GM12864 (cell line): ENCODE measurements around the gene DET1.
"Not testable (repeated sequence)": the region's sequence is repeated elsewhere in the genome, so short reads cannot be mapped to it uniquely, and the experiment has no call there.

ENCODE experiments used
- DNase-seq: peaks from one replicate; pipeline ENCODE4 v3.0.0-alpha.2; 2011; ENCODE audit warnings: low read depth
- H3K4me3 ChIP-seq: 2 replicates; pipeline ENCODE4 v1.5.1; 2011; ENCODE audit warnings: mild to moderate bottlenecking, low read depth, low read length, control low read depth
- TF ChIP-seq, protein P1 (sequence below): IDR thresholded peaks from 2 replicates; pipeline ENCODE4 v1.5.1; 2011; ENCODE audit warnings: low read depth, mild to moderate bottlenecking, moderate library complexity, low read length, control low read depth, inconsistent platforms; ENCODE audit errors: missing control alignments

Gene DET1

DNA sequence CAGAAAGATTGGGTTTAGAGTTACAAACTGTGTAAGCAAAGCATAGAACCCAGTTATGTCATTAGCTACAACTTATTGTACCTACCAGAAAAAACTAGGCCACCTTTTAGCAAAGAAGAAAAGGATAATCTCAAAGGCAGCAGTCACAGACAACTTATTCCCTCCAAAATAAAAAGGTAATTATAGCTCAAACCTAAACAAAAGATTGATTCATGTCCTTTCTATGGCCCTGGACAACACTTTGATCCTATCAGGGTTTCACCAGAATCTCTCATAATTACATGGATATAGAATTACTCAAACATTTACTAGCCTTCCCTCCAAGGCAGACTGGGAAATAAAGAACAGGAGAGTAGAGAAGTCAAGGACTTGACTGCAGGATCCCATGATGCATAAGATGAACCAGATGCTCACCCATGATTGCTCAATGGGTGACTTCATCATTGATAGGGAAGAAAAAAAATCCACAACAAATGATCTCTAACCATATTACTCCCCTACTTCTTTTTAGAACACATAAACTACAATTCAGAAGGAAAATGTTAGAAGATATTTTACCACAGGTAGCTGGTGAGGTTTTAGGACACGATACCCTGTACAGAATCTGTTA is 17.4 kb downstream of the DET1 start:
- TF ChIP-seq, protein P1, sequence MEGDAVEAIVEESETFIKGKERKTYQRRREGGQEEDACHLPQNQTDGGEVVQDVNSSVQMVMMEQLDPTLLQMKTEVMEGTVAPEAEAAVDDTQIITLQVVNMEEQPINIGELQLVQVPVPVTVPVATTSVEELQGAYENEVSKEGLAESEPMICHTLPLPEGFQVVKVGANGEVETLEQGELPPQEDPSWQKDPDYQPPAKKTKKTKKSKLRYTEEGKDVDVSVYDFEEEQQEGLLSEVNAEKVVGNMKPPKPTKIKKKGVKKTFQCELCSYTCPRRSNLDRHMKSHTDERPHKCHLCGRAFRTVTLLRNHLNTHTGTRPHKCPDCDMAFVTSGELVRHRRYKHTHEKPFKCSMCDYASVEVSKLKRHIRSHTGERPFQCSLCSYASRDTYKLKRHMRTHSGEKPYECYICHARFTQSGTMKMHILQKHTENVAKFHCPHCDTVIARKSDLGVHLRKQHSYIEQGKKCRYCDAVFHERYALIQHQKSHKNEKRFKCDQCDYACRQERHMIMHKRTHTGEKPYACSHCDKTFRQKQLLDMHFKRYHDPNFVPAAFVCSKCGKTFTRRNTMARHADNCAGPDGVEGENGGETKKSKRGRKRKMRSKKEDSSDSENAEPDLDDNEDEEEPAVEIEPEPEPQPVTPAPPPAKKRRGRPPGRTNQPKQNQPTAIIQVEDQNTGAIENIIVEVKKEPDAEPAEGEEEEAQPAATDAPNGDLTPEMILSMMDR: no peak
- no peak overlapping the region for H3K4me3 ChIP-seq
- no peak for DNase-seq

DNA sequence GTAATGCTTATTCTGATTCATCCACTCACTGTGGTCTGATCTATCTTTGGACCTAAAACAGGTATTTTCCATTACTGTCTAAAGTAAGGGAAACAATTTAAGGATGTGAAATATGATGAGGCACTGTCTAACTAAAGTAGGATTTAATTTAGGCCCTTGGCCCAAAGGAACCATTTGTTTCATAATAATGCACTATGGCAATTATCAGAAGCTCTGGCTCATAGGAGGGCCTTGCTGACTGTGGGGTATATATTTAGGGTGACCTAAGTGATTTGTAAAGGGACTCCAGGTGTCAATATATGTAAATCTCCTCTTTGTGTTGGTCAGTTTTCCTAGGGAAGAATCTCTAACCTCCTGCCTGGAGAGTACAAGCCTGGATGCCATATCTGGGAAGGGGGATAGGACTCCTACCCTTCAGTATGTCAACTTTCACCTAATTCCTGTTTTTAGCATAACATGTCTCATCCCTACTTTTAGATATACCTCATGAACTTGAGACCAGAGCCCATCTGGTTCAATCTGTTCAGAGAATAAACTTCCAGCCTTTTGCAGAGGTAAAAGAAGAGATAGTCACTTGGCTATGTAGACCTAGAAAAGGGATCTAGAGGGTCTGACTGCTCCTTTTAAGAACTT is 20.1 kb downstream of the DET1 start:
- no peak overlapping the region for H3K4me3 ChIP-seq
- TF ChIP-seq, protein P1: no peak
- no peak for DNase-seq

DNA sequence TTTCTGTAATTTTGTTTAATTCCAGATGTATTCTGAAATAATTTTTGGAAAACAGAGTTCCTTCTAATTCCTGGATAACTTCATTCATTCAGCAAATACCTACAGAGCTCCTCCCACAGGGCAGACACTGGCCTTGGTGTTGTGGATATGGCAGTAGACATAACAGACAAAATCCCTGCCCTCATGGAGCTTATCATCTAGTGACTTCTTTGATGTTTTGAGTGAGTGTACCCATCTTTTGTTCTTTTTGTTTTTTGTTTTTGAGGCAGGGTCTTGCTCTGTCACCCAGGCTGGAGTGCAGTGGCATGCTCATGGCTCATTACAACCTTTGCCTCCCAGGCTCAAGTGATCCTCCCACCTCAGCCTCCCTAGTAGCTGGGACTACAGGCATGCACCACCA is 21.1 kb downstream of the DET1 start:
- no peak overlapping the region for H3K4me3 ChIP-seq
- no peak for DNase-seq
- TF ChIP-seq, protein P1: no peak

DNA sequence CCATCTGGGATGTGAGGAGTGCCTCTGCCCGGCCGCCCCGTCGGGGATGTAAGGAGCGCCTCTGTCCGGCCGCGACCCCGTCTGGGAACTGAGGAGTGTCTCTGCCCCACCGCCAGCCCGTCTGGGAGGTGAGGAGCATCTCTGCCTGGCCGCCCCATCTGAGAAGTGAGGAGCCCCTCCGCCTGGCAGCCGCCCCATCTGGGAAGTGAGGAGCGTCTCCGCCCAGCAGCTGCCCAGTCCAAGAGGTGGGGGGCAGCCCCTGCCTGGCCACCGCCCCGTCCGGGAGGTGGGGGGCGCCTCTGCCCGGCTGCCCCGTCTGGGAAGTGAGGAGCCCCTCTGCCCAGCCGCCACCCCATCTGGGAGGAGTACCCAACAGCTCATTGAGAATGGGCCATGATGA is 22.4 kb downstream of the DET1 start:
- H3K4me3 ChIP-seq, DNase-seq: not testable (repeated sequence)

DNA sequence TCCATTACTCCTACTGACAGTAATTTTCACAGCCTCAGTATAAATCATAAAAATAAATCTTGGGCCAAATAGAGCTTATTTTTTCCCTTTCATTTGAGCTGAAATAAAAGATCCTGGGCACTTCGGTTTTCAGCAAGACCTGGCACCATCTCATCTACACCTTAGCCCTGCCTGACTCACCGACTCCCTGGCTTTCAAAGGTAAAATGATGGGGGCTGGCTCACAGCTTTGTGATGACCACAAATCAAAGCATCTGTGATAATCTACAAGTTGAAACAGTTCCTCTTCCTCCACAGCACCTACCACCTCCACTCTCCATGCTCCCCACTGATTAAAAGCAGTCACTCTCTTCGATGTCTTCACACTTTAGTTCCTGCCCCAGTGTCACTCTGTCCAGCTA is 27.6 kb downstream of the DET1 start:
- DNase-seq: no peak
- H3K4me3 ChIP-seq: no peak overlapping the region
- TF ChIP-seq, protein P1: no peak

DNA sequence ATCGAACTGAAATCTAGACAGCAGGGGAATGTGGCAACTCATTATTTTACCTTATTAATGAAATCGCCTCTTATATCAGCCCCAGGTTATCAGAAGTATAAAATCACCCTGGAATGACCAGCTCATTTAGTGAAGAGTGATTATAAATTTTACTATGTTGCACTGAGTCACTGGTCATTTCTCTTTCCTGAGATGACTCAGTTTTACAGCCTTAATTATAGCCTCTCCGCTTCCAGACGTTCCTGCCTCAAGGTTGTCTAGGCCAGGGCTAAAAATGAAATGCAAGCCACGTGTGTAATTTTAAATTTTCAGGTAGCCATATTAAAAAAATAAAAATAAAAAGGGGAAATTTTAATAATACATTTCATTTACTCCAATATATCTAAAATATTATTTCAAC is 33.3 kb downstream of the DET1 start:
- no peak for DNase-seq
- H3K4me3 ChIP-seq: no peak overlapping the region
- TF ChIP-seq, protein P1: no peak

DNA sequence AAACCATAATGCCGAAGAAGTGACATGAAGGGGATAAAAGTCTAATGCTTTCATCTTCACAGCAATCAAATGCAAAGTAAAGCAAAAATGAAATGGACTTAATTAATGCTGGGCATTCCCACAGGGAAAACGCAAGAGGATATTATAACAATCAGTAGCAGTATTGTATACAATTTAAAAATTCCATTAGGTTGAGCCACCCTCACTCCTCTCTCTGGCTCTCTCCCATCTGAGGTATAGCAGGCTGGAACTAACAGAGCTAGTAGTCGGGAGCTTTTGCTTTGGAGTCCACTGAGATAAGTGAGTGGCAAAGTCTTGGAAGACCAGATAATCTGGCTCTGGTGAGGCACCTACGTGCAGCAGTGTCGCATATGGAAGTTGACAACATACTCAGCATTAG is 33.9 kb downstream of the DET1 start:
- no peak overlapping the region for H3K4me3 ChIP-seq
- no peak for DNase-seq
- TF ChIP-seq, protein P1: no peak
